ENCODE data around the gene MGAT3. TPM values are rescaled to one million over a fixed set of nuclear protein-coding genes. Genes with fewer than 3 reads are reported as not detected.

The MGAT3 gene
- total RNA-seq, 2 donors from 2014 or later: 0.38 to 2.6 TPM

DNA sequence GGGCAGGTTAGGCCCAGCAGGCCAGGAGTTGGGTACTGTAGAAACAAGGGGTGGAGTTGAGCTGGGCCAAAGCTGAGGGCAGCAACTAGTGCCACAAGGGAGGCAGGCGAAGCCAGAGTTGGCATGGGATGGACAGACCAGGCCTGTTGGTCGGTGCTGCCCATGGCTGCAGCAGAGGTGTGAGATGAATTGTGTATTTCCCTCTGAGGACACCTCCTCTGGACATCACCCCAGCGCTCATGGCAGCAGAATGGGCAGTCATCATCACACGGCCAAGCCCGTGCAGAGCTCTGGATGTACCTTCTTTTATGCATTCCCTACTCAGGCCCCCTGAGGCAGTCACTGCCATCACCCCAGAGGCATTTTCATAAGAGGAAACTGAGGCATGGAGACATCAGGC, 36.9 kb upstream of the MGAT3 start:
- Mint-ChIP-seq H3K4me1 (ENCODE audit: low read depth in 2 of 2) (no peaks in the 10 kb centered on the region), H3K36me3 (peaks cover 5% of the 10 kb centered on the region), H3K27ac (no peak overlapping the region), H3K9me3 (no peaks in the 10 kb centered on the region), H3K27me3 (no peaks in the 10 kb centered on the region), H3K4me3 (no peak overlapping the region)
- DNase-seq (ENCODE audit: low spot score) (no peak), ATAC-seq (no peak)

DNA sequence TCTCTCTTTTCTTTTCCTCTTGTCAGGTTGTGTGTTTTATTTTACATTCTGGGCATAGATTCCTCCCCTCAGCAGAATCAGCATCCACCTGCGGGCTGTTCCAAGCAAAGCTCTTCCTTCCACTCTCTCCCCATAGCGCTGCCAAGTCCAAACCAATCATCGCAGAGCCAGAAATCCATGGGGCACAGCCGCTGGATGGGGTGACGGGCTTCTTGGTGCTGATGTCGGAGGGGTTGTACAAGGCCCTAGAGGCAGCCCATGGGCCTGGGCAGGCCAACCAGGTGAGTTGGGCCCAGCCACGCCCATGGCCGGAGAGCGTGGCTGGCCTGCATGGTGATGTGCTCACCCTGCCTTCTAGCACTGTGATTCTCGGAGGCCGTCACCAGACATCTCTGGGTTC, 35.1 kb upstream of the MGAT3 start:
- Mint-ChIP-seq H3K9me3 (no peaks in the 10 kb centered on the region), H3K27me3 (no peaks in the 10 kb centered on the region), H3K36me3 (peaks cover 5% of the 10 kb centered on the region), H3K4me3 (no peak overlapping the region), H3K4me1 (ENCODE audit: low read depth in 2 of 2) (no peaks in the 10 kb centered on the region), H3K27ac (no peak overlapping the region)
- no peak for DNase-seq (ENCODE audit: low spot score)
- no peak for ATAC-seq

DNA sequence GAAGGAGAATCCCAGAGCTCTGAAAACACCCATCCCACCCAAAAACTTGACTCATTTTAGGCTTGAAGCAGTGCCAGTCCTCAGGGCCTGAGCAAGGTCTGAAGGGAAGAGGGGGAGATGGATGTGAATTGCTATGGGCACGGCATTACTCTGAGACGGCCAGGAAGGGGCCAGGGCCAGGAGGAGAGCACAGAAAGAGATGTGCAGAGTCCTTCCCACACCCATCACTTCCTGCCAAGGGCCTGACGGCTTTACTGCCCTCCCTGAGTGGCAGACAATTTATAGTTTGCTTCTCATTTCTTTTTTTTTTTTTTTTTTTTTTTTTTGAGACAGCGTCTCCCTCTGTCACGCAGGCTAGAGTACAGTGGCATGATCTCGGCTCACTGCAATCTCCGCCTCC, 34.7 kb upstream of the MGAT3 start:
- Mint-ChIP-seq H3K4me1 (ENCODE audit: low read depth in 2 of 2) (no peaks in the 10 kb centered on the region), H3K36me3 (peaks cover 5% of the 10 kb centered on the region), H3K27ac (no peak overlapping the region), H3K27me3 (no peaks in the 10 kb centered on the region), H3K9me3 (no peaks in the 10 kb centered on the region), H3K4me3 (no peak overlapping the region)
- DNase-seq (ENCODE audit: low spot score) (no peak), ATAC-seq (no peak)

DNA sequence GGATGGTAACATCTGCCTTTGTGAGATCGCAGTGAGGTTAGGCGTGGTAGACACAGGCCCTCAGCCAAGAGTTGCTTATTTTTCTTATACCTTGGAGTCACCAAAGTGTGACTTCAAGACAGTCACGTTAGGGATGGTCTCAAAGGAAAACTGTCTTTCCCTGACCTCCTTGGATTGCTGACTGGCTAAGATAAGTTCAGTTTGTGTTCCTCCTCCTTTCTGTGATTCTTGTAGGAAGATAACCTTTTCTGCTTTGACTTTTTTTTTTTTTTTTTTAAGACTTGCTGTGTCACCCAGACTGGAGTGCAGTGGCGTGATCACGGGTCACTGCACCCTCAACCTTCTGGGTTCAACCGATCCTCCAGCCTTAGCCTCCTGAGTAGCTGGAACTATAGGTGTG, 34.1 kb upstream of the MGAT3 start:
- no peaks in the 10 kb centered on the region for H3K4me1 Mint-ChIP-seq (ENCODE audit: low read depth in 2 of 2)
- ATAC-seq (no peak), DNase-seq (ENCODE audit: low spot score) (no peak)
- H3K9me3 Mint-ChIP-seq: no peaks in the 10 kb centered on the region
- H3K36me3 Mint-ChIP-seq: peaks cover 5% of the 10 kb centered on the region
- H3K4me3 Mint-ChIP-seq: no peak overlapping the region
- no peaks in the 10 kb centered on the region for H3K27me3 Mint-ChIP-seq
- no peak overlapping the region for H3K27ac Mint-ChIP-seq

DNA sequence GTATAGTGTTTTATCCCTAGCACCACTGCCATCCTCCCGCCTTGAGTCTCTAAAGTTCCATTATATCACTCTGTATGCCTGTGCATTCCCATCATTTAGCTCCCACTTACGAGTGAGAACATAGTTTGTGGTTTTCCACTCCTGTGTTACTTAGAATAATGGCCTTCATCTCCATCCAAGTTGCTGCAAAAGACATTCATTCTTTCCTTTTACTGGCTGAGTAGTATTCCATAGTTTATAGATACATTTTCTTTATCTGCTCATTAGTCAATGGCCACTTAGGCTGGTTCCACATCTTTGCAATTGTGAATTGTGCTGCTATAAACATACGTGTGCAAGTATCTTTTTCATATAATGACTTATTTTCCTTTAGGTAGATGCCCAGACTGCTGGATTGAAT, 32.8 kb upstream of the MGAT3 start:
- ATAC-seq (no peak), DNase-seq (ENCODE audit: low spot score) (no peak)
- Mint-ChIP-seq H3K4me3 (no peak overlapping the region), H3K36me3 (peaks cover 5% of the 10 kb centered on the region), H3K27ac (no peak overlapping the region), H3K9me3 (no peaks in the 10 kb centered on the region), H3K27me3 (no peaks in the 10 kb centered on the region), H3K4me1 (ENCODE audit: low read depth in 2 of 2) (peaks cover 0 to 1% of the 10 kb centered on the region in 2 donors)

DNA sequence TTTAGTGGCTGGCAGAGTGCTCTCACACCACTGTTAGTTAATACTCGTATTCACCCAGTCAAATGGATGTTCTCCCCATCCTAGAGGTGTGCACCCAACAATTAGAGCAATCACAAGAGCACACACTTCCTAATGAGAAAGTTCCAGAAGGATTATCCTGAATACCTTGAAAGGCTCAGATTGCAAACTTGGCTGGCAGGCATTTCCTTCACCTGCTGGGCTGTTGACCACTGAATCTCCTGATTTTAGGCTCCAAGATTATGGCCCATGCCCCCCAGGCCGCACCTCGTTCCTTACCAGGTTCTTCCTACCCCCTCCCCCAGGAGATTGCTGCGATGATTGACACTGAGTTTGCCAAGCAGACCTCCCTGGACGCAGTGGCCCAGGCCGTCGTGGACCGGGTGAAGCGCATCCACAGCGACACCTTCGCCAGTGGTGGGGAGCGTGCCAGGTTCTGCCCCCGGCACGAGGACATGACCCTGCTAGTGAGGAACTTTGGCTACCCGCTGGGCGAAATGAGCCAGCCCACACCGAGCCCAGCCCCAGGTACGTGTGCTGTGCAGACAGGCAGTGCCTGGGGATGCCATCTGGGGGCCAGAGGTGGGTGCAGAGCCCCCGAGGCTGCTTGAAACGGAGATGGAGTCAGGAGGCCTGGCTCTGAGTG, 30.3 kb upstream of the MGAT3 start:
- Mint-ChIP-seq H3K27me3 (no peaks in the 10 kb centered on the region), H3K4me3 (no peak overlapping the region), H3K4me1 (ENCODE audit: low read depth in 2 of 2) (peaks cover 0 to 3% of the 10 kb centered on the region in 2 donors), H3K27ac (no peak overlapping the region), H3K36me3 (peaks cover 5% of the 10 kb centered on the region), H3K9me3 (no peaks in the 10 kb centered on the region)
- no peak for DNase-seq (ENCODE audit: low spot score)
- no peak for ATAC-seq

DNA sequence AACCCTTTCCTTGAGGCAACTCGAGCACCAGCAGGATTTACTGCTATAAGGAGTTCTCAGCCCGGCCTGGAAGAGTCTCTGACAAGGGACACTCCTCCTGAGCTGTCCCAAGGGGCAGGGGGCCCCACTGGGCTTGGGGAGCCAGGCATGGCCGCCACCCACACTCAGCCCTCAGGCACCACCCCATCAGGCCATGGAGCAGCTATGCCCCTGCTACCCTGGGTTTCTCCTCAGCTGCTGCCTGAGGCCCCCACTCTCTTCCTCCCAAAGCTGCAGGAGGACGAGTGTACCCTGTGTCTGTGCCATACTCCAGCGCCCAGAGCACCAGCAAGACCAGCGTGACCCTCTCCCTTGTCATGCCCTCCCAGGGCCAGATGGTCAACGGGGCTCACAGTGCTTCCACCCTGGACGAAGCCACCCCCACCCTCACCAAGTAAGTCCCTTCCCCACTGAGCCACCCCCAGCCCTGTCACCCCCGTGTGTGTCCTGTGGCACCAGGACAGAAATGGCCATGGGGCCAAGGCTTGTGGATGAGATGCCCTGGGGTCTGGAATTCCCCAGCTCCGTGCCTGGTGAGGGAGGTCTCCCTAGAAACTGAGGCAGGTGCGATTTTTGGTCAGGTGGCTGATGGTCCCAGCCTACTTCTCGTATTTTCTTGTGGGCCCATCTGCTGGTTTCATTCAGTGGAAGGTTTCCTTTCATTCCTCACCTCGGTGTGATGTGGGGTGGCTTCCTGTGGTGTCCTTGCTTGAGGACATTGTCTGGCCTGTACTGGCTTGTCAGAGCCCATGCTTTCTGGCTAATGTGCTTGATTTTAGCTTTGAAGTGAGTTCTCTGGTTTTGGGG, 28.8 kb upstream of the MGAT3 start:
- H3K4me1 Mint-ChIP-seq (ENCODE audit: low read depth in 2 of 2): peaks cover 0 to 3% of the 10 kb centered on the region in 2 donors
- H3K9me3 Mint-ChIP-seq: no peaks in the 10 kb centered on the region
- H3K4me3 Mint-ChIP-seq: no peak overlapping the region
- no peaks in the 10 kb centered on the region for H3K27me3 Mint-ChIP-seq
- no peak overlapping the region for H3K27ac Mint-ChIP-seq
- ATAC-seq (no peak), DNase-seq (ENCODE audit: low spot score) (no peak)
- peaks cover 5% of the 10 kb centered on the region for H3K36me3 Mint-ChIP-seq

DNA sequence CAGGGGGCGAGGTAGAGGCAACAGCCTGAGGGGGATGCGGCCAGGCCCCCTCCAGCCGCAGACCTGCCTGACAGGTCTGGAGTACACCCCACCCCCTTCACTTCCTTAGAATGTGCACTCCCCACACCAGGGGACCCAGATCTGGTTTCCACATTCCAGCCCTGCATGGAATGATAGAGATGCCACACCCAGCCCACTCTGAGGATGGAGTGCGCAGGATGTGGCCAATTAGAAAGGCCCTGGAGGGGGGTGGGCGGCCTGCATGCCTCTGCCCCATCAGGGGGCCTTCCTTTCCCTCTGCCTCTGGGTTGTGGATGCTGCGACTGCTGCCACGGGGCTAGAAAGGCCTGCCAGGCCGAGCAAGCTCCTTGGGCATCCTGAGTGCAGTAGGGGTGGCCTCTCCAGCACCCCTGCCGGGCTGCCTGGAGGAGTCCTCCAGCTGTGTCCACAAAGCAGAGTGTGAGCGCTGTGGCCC, 28.2 kb upstream of the MGAT3 start:
- peaks cover 0 to 3% of the 10 kb centered on the region in 2 donors for H3K4me1 Mint-ChIP-seq (ENCODE audit: low read depth in 2 of 2)
- H3K27ac Mint-ChIP-seq: no peak overlapping the region
- no peaks in the 10 kb centered on the region for H3K27me3 Mint-ChIP-seq
- no peak for ATAC-seq
- no peaks in the 10 kb centered on the region for H3K9me3 Mint-ChIP-seq
- DNase-seq (ENCODE audit: low spot score): no peak
- H3K36me3 Mint-ChIP-seq: peaks cover 5% of the 10 kb centered on the region
- no peak overlapping the region for H3K4me3 Mint-ChIP-seq

DNA sequence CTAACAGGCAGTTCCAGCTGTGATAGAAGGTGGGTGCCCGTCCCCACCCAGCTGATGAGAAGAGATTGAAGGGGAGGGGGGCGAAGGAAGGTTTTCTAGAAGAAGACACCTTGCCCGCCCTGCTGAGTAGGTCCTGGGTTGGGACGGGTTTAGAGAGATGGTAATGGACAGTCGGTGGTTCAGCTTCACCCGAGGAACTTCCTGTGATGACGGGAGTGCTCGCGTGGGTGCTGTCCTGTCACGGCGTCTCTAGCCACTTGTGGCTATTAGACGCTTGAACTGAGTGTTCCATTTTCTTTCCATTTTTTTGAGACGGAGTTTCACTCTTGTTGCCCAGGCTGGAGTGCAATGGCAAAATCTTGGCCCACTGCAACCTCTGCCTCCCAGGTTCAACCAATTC, 27.6 kb upstream of the MGAT3 start:
- no peak for ATAC-seq
- no peak for DNase-seq (ENCODE audit: low spot score)
- Mint-ChIP-seq H3K27me3 (no peaks in the 10 kb centered on the region), H3K4me3 (no peak overlapping the region), H3K9me3 (no peaks in the 10 kb centered on the region), H3K27ac (no peak overlapping the region), H3K36me3 (peaks cover under 1% of the 10 kb centered on the region), H3K4me1 (ENCODE audit: low read depth in 2 of 2) (peaks cover 0 to 3% of the 10 kb centered on the region in 2 donors)

DNA sequence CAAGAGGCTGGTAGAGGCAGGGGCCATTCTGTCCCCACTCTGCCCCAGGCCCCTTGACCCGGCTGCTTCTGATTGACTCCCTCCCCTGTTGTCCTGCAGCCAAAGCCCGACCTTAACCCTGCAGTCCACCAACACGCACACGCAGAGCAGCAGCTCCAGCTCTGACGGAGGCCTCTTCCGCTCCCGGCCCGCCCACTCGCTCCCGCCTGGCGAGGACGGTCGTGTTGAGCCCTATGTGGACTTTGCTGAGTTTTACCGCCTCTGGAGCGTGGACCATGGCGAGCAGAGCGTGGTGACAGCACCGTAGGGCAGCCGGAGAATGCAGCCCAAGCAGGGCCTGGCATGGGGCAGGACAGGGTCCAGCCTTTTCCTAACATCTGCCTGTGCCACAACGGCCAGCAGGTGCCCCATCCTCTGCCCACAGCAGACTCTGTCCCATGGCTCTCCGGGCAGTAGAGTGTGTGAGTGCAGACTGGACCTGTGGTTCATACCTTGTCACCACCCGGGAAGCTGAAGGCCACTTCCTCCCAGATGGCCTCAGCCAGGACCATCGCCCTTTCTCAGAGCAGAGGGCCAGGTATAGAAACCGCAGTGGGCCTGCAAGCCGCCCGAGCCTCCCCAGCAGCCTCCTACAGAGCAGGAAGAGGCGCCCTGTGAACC, 26.8 kb upstream of the MGAT3 start:
- no peak overlapping the region for H3K4me3 Mint-ChIP-seq
- no peaks in the 10 kb centered on the region for H3K9me3 Mint-ChIP-seq
- DNase-seq (ENCODE audit: low spot score): no peak
- no peak overlapping the region for H3K27ac Mint-ChIP-seq
- peaks cover 0 to 3% of the 10 kb centered on the region in 2 donors for H3K4me1 Mint-ChIP-seq (ENCODE audit: low read depth in 2 of 2)
- ATAC-seq: no peak
- no peaks in the 10 kb centered on the region for H3K27me3 Mint-ChIP-seq
- H3K36me3 Mint-ChIP-seq: no peaks in the 10 kb centered on the region

DNA sequence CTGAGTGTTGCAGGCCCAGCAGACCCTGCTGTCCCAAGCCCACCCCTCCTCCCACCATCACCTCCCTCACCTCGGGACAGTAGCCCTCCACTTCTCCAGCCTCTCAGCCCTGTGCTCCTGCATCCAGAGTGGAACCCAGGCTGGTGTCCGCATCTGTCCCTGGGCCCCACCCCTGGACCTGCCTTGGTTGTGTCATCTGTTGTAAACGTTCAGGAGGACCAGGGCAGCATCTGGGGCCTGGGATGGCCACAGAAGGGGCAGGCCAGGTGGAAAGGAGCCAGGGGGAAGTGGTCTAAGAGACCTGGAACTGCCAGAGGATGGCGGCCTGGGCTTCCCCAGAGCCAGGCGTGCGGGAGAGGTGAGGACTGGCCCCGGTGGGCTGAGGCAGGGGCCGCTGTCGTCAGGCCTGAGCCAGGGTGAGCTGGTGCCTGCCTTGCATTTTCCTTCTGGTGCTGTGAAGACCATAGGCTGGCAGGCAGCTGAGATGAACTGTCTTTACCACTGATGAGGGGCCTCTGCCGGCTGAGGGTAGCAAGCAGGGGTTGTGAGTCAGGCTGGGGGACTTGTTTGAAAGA, 26.1 kb upstream of the MGAT3 start:
- no peak overlapping the region for H3K27ac Mint-ChIP-seq
- no peaks in the 10 kb centered on the region for H3K36me3 Mint-ChIP-seq
- DNase-seq (ENCODE audit: low spot score) (no peak), ATAC-seq (no peak)
- peaks cover 0 to 3% of the 10 kb centered on the region in 2 donors for H3K4me1 Mint-ChIP-seq (ENCODE audit: low read depth in 2 of 2)
- H3K9me3 Mint-ChIP-seq: no peaks in the 10 kb centered on the region
- H3K4me3 Mint-ChIP-seq: no peak overlapping the region
- H3K27me3 Mint-ChIP-seq: no peaks in the 10 kb centered on the region

DNA sequence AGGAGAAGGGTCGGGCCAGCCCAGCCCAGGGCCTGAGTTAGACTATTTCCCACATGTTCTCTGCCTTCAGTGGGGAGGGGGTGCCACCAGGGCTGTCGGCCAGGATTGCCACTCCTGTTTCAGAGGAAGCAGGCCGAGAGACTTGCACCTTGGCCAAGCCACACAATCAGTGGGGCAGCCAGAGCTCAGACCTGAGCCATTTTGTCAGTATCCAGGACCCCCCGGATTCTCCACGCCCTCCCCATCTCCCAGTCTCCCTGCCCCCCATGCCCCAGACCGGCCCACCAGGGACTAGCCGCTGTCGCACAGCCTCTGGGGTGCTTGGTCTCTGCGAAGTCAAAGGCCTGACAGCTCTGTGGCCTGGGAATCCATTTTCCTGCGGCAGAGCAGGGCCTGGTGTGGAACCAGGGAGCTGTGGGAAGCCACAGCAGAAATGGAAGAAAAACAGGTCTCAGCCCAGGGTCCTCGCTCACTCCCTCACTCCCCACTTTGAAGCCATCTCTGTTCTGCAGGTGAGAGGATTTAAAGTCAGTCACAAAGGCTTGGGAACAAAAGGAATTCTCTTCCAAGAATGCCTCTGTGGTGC, 25.5 kb upstream of the MGAT3 start:
- no peaks in the 10 kb centered on the region for H3K9me3 Mint-ChIP-seq
- H3K27me3 Mint-ChIP-seq: no peaks in the 10 kb centered on the region
- H3K4me3 Mint-ChIP-seq: no peak overlapping the region
- no peak overlapping the region for H3K27ac Mint-ChIP-seq
- peaks cover 0 to 3% of the 10 kb centered on the region in 2 donors for H3K4me1 Mint-ChIP-seq (ENCODE audit: low read depth in 2 of 2)
- no peak for DNase-seq (ENCODE audit: low spot score)
- ATAC-seq: no peak
- H3K36me3 Mint-ChIP-seq: no peaks in the 10 kb centered on the region

DNA sequence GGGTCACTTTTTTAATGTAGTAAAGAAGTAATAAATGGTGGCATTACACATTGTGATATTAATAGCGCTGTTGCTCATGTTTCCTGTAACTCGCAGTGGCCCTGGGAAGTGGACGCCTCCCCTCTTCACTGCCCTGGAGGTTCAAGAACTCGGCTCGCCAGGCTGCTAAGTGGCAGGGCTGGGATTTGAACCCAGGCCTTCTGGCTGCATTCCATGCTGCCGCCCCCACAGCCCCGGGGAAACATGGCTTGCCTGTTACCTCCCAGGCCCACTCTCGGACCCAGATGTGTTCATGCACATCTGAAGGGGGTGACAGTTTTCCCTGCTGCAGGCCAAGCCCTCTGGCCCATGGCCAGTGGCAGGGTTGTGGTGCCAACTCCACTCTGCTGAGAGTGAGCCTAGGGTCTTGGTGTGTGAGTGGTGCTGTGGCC, 25.0 kb upstream of the MGAT3 start:
- DNase-seq (ENCODE audit: low spot score): no peak

More for the DNA sequence above, 25.0 kb upstream of the MGAT3 start:
- ATAC-seq: no peak
- H3K36me3 Mint-ChIP-seq: no peaks in the 10 kb centered on the region
- no peak overlapping the region for H3K27ac Mint-ChIP-seq
- no peaks in the 10 kb centered on the region for H3K9me3 Mint-ChIP-seq
- H3K27me3 Mint-ChIP-seq: no peaks in the 10 kb centered on the region
- peaks cover 0 to 3% of the 10 kb centered on the region in 2 donors for H3K4me1 Mint-ChIP-seq (ENCODE audit: low read depth in 2 of 2)
- no peak overlapping the region for H3K4me3 Mint-ChIP-seq
